GM13976 (cell line): ENCODE measurements around the gene MLC1.
A peak's percentile ranks its signal among the peaks of the same experiment; 100 is the strongest.

Source experiments
- DNase-seq: peaks from one replicate; pipeline ENCODE4 v3.0.0; 2012; ENCODE audit warnings: low spot score
- in situ Hi-C: fragments of 300-500 bp; cut with MboI; formaldehyde crosslinking; loops from one replicate; pipeline ENCODE4 v1.12.0; 2022; ENCODE audit warnings: low sequenced_read_pairs, mixed read lengths, inconsistent platforms; ENCODE audit not compliant: unreplicated experiment
- TF ChIP-seq, protein P1 (sequence below): IDR thresholded peaks from 2 replicates; pipeline ENCODE4 v1.5.1; 2012; ENCODE audit warnings: borderline replicate concordance, mild to moderate bottlenecking; ENCODE audit not compliant: insufficient read depth; ENCODE audit errors: extremely low read depth, missing control alignments, control extremely low read depth

MLC1 gene

GRCh38 chr22:50084080-50084477 lies 1.1 kb downstream of the MLC1 start:
- in situ Hi-C loops: no loop called here
- TF ChIP-seq, protein P1, sequence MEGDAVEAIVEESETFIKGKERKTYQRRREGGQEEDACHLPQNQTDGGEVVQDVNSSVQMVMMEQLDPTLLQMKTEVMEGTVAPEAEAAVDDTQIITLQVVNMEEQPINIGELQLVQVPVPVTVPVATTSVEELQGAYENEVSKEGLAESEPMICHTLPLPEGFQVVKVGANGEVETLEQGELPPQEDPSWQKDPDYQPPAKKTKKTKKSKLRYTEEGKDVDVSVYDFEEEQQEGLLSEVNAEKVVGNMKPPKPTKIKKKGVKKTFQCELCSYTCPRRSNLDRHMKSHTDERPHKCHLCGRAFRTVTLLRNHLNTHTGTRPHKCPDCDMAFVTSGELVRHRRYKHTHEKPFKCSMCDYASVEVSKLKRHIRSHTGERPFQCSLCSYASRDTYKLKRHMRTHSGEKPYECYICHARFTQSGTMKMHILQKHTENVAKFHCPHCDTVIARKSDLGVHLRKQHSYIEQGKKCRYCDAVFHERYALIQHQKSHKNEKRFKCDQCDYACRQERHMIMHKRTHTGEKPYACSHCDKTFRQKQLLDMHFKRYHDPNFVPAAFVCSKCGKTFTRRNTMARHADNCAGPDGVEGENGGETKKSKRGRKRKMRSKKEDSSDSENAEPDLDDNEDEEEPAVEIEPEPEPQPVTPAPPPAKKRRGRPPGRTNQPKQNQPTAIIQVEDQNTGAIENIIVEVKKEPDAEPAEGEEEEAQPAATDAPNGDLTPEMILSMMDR: no peak
- DNase-seq: peak; percentile 34

GRCh38 chr22:50083462-50084079 lies 1.7 kb downstream of the MLC1 start:
- in situ Hi-C loops: no loop called here
- TF ChIP-seq, protein P1: no peak
- peak; percentile 18 for DNase-seq

- in situ Hi-C loops: no loop called here
- peak; percentile 22 for DNase-seq
- TF ChIP-seq, protein P1: no peak
Observed at GRCh38 chr22:50082961-50083461, 2.2 kb downstream of the MLC1 start.

DNA sequence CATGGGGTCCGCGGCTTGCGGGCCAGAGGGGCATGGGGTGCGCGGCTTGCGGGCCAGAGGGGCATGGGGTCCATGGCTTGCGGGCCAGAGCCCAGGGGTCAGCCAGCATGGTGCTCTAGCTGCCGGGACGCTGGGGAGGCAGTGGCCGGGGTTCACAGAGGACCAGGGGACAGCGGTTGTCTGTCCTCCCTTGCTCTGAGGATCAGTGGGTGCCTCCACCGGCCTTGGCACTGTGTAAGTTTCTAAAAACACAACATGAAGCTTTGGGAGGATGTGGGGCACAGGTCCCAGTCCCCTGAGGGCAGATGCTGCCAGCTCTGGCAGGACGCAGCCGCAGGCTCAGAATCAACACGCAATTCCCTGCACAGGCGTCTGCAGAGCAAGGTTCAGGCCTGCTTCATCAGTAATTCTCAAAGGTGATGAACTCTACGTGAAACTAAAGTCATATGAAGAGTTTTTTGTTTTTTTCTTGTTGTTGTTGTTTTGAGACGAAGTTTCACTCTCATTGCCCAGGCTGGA lies 3.0 kb downstream of the MLC1 start:
- peak; percentile 24 for DNase-seq
- in situ Hi-C loops: no loop called here
- TF ChIP-seq, protein P1: no peak

- TF ChIP-seq, protein P1: no peak
- in situ Hi-C loops: no loop called here
- peak; percentile 22 for DNase-seq
Observed at GRCh38 chr22:50081426-50082196, 3.6 kb downstream of the MLC1 start.

DNA sequence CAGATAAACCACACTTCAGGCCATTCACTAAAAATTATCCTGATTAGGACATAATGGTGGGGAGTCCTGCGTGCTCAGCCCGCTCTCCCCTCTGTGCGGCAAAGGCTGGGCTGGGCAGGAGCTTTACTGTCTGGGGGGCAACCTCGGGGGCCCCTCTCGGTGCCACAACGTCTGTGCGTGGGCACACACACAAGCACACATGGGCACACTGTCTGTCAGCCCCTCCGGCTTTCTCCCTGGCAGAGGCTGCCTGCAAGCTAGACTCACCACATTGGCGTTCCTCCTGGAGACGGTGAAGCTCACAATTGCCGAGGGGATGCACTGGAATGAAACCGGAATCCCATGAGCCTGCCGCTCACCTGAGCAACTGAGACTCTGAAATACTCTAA lies 5.2 kb downstream of the MLC1 start:
- peak; percentile 20 for DNase-seq
- in situ Hi-C loops: no loop called here
- TF ChIP-seq, protein P1: no peak
